PC-3 (cell line): Measurements from ENCODE around the gene SOSTDC1.

ENCODE experiments used
- EZH2phosphoT487 ChIP-seq: fragments of 300-600 bp; sonication (generic); IDR thresholded peaks from 2 replicates; pipeline ENCODE4 v1.6.1; 2018; ENCODE audit warnings: mild to moderate bottlenecking, antibody characterized with exemption, low read length, borderline replicate concordance
- TF ChIP-seq, protein P1 (sequence below): fragments of 300-600 bp; sonication (generic); conservative IDR thresholded peaks from 2 replicates; pipeline ENCODE4 v1.5.1; 2017; ENCODE audit warnings: antibody characterized with exemption, low read depth, mild to moderate bottlenecking, low read length

DNA sequence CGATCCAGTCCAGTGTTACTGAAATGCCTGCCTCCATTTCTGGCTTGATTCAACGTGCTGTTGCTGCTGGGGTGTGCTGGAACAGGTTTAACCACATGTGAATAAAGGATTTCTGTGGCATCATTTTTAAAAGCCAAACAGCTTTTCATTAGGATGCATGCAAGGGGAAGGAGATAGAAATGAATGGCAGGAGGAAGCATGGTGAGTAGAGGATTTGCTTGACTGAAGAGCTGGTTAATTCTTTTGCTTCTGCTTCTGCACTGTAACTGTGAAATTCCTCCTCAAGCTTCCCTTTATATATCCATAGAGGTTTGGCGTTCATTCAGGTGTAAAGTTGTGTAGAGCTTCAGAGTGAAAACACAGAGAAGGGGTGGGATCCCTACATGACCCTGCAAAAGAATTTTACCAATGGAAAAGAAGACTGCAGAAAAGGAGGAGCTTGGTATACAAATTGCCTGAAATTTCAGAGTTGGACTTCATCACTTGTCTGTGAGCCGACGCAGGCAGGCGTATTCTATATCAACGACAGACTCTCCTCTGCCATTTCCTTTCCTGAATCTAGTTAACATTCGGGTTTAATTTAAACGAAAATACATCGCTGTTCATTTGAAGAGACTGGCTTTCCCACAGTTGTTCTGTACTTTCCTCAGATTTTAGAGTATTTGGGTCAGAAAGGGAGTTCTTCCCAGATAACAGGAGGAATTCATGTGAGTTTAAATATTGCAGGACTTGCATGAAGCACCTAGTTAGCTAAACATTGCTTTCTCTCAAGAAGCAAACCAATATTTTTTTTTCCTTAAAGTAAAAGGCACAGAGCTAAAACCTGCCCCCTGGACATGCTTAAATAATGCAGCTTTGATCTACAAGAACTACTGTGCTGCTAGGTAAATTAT lies at the start of gene SOSTDC1:
- TF ChIP-seq, protein P1, sequence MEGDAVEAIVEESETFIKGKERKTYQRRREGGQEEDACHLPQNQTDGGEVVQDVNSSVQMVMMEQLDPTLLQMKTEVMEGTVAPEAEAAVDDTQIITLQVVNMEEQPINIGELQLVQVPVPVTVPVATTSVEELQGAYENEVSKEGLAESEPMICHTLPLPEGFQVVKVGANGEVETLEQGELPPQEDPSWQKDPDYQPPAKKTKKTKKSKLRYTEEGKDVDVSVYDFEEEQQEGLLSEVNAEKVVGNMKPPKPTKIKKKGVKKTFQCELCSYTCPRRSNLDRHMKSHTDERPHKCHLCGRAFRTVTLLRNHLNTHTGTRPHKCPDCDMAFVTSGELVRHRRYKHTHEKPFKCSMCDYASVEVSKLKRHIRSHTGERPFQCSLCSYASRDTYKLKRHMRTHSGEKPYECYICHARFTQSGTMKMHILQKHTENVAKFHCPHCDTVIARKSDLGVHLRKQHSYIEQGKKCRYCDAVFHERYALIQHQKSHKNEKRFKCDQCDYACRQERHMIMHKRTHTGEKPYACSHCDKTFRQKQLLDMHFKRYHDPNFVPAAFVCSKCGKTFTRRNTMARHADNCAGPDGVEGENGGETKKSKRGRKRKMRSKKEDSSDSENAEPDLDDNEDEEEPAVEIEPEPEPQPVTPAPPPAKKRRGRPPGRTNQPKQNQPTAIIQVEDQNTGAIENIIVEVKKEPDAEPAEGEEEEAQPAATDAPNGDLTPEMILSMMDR: no peak
- TF ChIP-seq EZH2phosphoT487: no peak
